Measurements from ENCODE around the gene PLEKHH2.
"Not testable (repeated sequence)": the region's sequence is repeated elsewhere in the genome, so short reads cannot be mapped to it uniquely, and the experiment has no call there.

PLEKHH2 gene

GRCh38 chr2:43676322-43677050 lies 39.4 kb downstream of the PLEKHH2 start, which contains the start of gene C1GALT1C1L:
Gene C1GALT1C1L (minus strand): TSS chr2:43676429. CDS start chr2:43676322, 107 bp downstream.
- Mint-ChIP-seq H3K36me3 (ENCODE audit: low read depth) (no peaks in the 10 kb centered on the region), H3K27me3 (peaks cover 29% of the 10 kb centered on the region), H3K27ac (no peak within 1 kb of the TSS), H3K4me3 (peak within 1 kb of the TSS; percentile 59), H3K9me3 (peaks cover 3% of the 10 kb centered on the region), H3K4me1 (ENCODE audit: low read depth) (peaks cover 4% of the 10 kb centered on the region)

- peaks cover 21% of the 10 kb centered on the region for H3K27me3 Mint-ChIP-seq
- H3K36me3 Mint-ChIP-seq (ENCODE audit: low read depth); H3K9me3 Mint-ChIP-seq; H3K4me3 Mint-ChIP-seq; H3K27ac Mint-ChIP-seq; H3K4me1 Mint-ChIP-seq (ENCODE audit: low read depth): not testable (repeated sequence)
Observed at GRCh38 chr2:43677783-43678182, 40.7 kb downstream of the PLEKHH2 start.

- Mint-ChIP-seq H3K36me3 (ENCODE audit: low read depth) (no peaks in the 10 kb centered on the region), H3K9me3 (no peaks in the 10 kb centered on the region), H3K4me3 (no peak overlapping the region), H3K27me3 (peaks cover 3% of the 10 kb centered on the region), H3K4me1 (ENCODE audit: low read depth) (no peaks in the 10 kb centered on the region), H3K27ac (no peak overlapping the region)
Observed at GRCh38 chr2:43685357-43685756, 48.3 kb downstream of the PLEKHH2 start.

- Mint-ChIP-seq H3K4me1 (ENCODE audit: low read depth) (no peaks in the 10 kb centered on the region), H3K36me3 (ENCODE audit: low read depth) (no peaks in the 10 kb centered on the region), H3K4me3 (no peak overlapping the region), H3K9me3 (no peaks in the 10 kb centered on the region), H3K27me3 (no peaks in the 10 kb centered on the region), H3K27ac (no peak overlapping the region)
Observed at GRCh38 chr2:43689999-43690398, 52.9 kb downstream of the PLEKHH2 start.

- H3K9me3 Mint-ChIP-seq: no peaks in the 10 kb centered on the region
- no peaks in the 10 kb centered on the region for H3K4me1 Mint-ChIP-seq (ENCODE audit: low read depth)
- no peak overlapping the region for H3K27ac Mint-ChIP-seq
- H3K27me3 Mint-ChIP-seq: no peaks in the 10 kb centered on the region
- H3K4me3 Mint-ChIP-seq: no peak overlapping the region
- no peaks in the 10 kb centered on the region for H3K36me3 Mint-ChIP-seq (ENCODE audit: low read depth)
Observed at GRCh38 chr2:43692428-43692994, 55.5 kb downstream of the PLEKHH2 start.

- not testable (repeated sequence) for H3K36me3 Mint-ChIP-seq (ENCODE audit: low read depth); H3K27ac Mint-ChIP-seq; H3K4me1 Mint-ChIP-seq (ENCODE audit: low read depth); H3K27me3 Mint-ChIP-seq; H3K4me3 Mint-ChIP-seq; H3K9me3 Mint-ChIP-seq
Observed at GRCh38 chr2:43698140-43698539, 61.1 kb downstream of the PLEKHH2 start.

- H3K36me3 Mint-ChIP-seq (ENCODE audit: low read depth): no peaks in the 10 kb centered on the region
- H3K9me3 Mint-ChIP-seq: no peaks in the 10 kb centered on the region
- H3K4me1 Mint-ChIP-seq (ENCODE audit: low read depth): no peaks in the 10 kb centered on the region
- peaks cover 13% of the 10 kb centered on the region for H3K27me3 Mint-ChIP-seq
- no peak overlapping the region for H3K27ac Mint-ChIP-seq
- H3K4me3 Mint-ChIP-seq: no peak overlapping the region
Observed at GRCh38 chr2:43699761-43700160, 62.7 kb downstream of the PLEKHH2 start.

GRCh38 chr2:43701111-43701510 lies 64.1 kb downstream of the PLEKHH2 start:
- H3K27me3 Mint-ChIP-seq: peaks cover 13% of the 10 kb centered on the region
- H3K4me1 Mint-ChIP-seq (ENCODE audit: low read depth): no peaks in the 10 kb centered on the region

GRCh38 chr2:43707255-43708015 lies 70.4 kb downstream of the PLEKHH2 start:
- H3K4me3 Mint-ChIP-seq: no peak overlapping the region
- no peaks in the 10 kb centered on the region for H3K4me1 Mint-ChIP-seq (ENCODE audit: low read depth)
- peaks cover 24% of the 10 kb centered on the region for H3K27me3 Mint-ChIP-seq
- H3K27ac Mint-ChIP-seq: no peak overlapping the region
- no peaks in the 10 kb centered on the region for H3K9me3 Mint-ChIP-seq
- no peaks in the 10 kb centered on the region for H3K36me3 Mint-ChIP-seq (ENCODE audit: low read depth)

More at GRCh38 chr2:43701111-43701510, 64.1 kb downstream of the PLEKHH2 start:
- Mint-ChIP-seq H3K4me3 (no peak overlapping the region), H3K27ac (no peak overlapping the region), H3K36me3 (ENCODE audit: low read depth) (no peaks in the 10 kb centered on the region), H3K9me3 (no peaks in the 10 kb centered on the region)

- no peak overlapping the region for H3K27ac Mint-ChIP-seq
- H3K4me3 Mint-ChIP-seq: no peak overlapping the region
- peaks cover 22% of the 10 kb centered on the region for H3K27me3 Mint-ChIP-seq
- no peaks in the 10 kb centered on the region for H3K36me3 Mint-ChIP-seq (ENCODE audit: low read depth)
- H3K9me3 Mint-ChIP-seq: no peaks in the 10 kb centered on the region
- H3K4me1 Mint-ChIP-seq (ENCODE audit: low read depth): no peaks in the 10 kb centered on the region
Observed at GRCh38 chr2:43708178-43708577, 71.1 kb downstream of the PLEKHH2 start.

- Mint-ChIP-seq H3K4me3 (no peak overlapping the region), H3K4me1 (ENCODE audit: low read depth) (no peaks in the 10 kb centered on the region), H3K36me3 (ENCODE audit: low read depth) (no peaks in the 10 kb centered on the region), H3K27ac (no peak overlapping the region), H3K27me3 (peaks cover 19% of the 10 kb centered on the region), H3K9me3 (no peaks in the 10 kb centered on the region)
Observed at GRCh38 chr2:43708891-43709290, 71.8 kb downstream of the PLEKHH2 start.

- Mint-ChIP-seq H3K4me3 (no peak overlapping the region), H3K4me1 (ENCODE audit: low read depth) (no peaks in the 10 kb centered on the region), H3K27ac (no peak overlapping the region), H3K9me3 (no peaks in the 10 kb centered on the region), H3K36me3 (ENCODE audit: low read depth) (no peaks in the 10 kb centered on the region), H3K27me3 (peaks cover 23% of the 10 kb centered on the region)
Observed at GRCh38 chr2:43710866-43711265, 73.8 kb downstream of the PLEKHH2 start.

- Mint-ChIP-seq H3K4me3 (no peak overlapping the region), H3K27me3 (peaks cover 19% of the 10 kb centered on the region), H3K27ac (no peak overlapping the region), H3K36me3 (ENCODE audit: low read depth) (no peaks in the 10 kb centered on the region), H3K9me3 (no peaks in the 10 kb centered on the region), H3K4me1 (ENCODE audit: low read depth) (no peaks in the 10 kb centered on the region)
Observed at GRCh38 chr2:43714164-43714563, 77.1 kb downstream of the PLEKHH2 start.

- no peaks in the 10 kb centered on the region for H3K9me3 Mint-ChIP-seq
- peaks cover 14% of the 10 kb centered on the region for H3K27me3 Mint-ChIP-seq
- no peak overlapping the region for H3K4me3 Mint-ChIP-seq
- no peak overlapping the region for H3K27ac Mint-ChIP-seq
- H3K36me3 Mint-ChIP-seq (ENCODE audit: low read depth): no peaks in the 10 kb centered on the region
- H3K4me1 Mint-ChIP-seq (ENCODE audit: low read depth): no peaks in the 10 kb centered on the region
Observed at GRCh38 chr2:43715300-43716098, 78.4 kb downstream of the PLEKHH2 start.

GRCh38 chr2:43717322-43717721 lies 80.3 kb downstream of the PLEKHH2 start:
- peaks cover 10% of the 10 kb centered on the region for H3K27me3 Mint-ChIP-seq
- H3K9me3 Mint-ChIP-seq: no peaks in the 10 kb centered on the region
- no peaks in the 10 kb centered on the region for H3K4me1 Mint-ChIP-seq (ENCODE audit: low read depth)
- H3K36me3 Mint-ChIP-seq (ENCODE audit: low read depth): no peaks in the 10 kb centered on the region
- no peak overlapping the region for H3K4me3 Mint-ChIP-seq
- no peak overlapping the region for H3K27ac Mint-ChIP-seq

Measured in stimulated activated naive CD8-positive, alpha-beta T cell treated with anti-CD3 and anti-CD28 coated beads, Interleukin-15, Interleukin-2, amounts not matched to agents 100 ng/mL and 50 ng/mL, for 24 hours (primary cell).